Stimulated activated naive CD4-positive, alpha-beta T cell (primary cell): Measurements from ENCODE around the gene RABL6.
"Not testable (repeated sequence)": the region's sequence is repeated elsewhere in the genome, so short reads cannot be mapped to it uniquely, and the experiment has no call there.

Experiments used
- DNase-seq, 6 experiments: peaks; one replicate each; lab custom pipeline; 2025; lab: John Stamatoyannopoulos, UW

The RABL6 gene

DNA sequence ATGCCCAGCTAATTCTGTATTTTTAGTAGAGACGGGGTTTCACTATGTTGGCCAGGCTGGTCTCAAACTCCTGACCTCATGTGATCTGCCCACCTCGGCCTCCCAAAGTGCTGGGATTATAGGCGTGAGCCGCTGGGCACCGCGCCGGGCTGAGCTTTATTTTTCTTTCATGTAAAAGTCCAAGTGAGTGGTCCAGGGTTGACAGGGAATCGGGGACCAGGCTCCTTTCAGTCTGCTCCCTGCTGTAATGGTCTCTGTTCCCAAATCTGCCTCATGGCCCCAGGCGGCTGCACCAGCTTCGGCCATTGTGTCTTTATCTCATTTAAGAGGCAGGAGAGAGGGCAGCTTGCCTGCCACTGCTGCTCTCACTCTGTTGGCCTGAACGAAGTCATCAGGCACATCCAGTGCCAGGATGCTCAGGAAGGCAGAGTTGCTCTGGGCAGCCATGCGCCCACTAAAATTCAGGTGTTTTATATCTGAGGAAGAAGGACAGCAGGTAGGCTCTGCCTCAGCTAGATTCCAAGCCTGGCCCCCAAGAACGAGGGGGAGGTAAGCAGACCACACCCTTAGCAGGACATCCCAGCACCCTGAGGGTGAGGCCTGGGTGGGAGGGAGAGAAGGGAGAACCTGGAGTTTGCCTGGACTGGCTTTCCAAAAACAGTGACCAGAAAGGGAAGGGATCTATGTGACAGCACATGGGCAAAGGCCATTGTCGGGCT is 13.3 kb upstream of the RABL6 start:
- DNase-seq: no peak

GRCh38 chr9:136795000-136795348 is 12.8 kb upstream of the RABL6 start:
- DNase-seq: no peak

GRCh38 chr9:136796238-136796774 is 11.4 kb upstream of the RABL6 start, which contains the start of gene CCDC183:
Gene CCDC183 (plus strand): TSS chr9:136796338. CDS start chr9:136796398, 60 bp downstream.
- DNase-seq: peak in 1 of 6 experiments; percentile 13

- not testable (repeated sequence) for DNase-seq
Measured at GRCh38 chr9:136796775-136797347, 10.9 kb upstream of the RABL6 start.

- DNase-seq: no peak
Measured at GRCh38 chr9:136798708-136799078, 9.1 kb upstream of the RABL6 start.

DNA sequence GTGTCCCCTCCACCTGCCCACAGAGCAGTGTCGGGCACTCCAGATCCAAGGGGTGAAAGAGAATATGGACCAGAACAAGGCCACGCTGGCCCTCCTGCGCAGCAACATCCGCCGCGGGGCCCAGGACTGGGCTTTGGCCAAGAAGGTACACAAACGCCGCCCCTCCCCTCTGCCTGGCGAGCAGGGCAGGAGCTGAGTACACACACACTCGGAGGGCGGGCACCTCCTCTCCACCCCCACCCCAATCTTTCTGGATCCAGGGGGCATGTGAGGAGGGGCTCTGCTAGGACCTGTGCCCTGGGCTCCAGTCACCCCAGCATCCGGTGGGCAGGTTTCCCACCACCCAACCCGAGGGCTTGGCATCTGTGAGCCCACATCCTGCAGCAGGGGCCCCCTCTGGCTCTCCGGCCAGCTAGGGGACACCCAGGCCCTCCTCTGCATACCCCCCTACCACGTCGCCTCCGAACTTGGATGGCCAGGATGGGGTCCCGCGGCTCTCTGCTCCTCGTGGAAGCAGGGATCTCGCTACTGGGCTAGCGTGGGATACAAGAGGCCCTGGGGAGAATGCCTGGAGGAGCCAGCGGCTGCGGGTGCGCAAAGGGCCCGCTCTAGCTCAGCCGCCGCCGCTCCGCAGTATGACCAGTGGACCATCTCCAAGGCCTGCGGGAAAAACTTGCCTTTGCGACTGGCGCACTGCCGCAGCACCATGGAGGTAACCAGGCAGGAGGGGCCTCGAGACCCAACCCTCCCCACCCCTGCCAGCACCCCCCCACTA is 8.5 kb upstream of the RABL6 start:
- no peak for DNase-seq

GRCh38 chr9:136799854-136800657 is 7.7 kb upstream of the RABL6 start:
- DNase-seq: peak; percentile 76 to 95 (median 89)

GRCh38 chr9:136802321-136802720 is 5.4 kb upstream of the RABL6 start:
- DNase-seq: no peak

DNA sequence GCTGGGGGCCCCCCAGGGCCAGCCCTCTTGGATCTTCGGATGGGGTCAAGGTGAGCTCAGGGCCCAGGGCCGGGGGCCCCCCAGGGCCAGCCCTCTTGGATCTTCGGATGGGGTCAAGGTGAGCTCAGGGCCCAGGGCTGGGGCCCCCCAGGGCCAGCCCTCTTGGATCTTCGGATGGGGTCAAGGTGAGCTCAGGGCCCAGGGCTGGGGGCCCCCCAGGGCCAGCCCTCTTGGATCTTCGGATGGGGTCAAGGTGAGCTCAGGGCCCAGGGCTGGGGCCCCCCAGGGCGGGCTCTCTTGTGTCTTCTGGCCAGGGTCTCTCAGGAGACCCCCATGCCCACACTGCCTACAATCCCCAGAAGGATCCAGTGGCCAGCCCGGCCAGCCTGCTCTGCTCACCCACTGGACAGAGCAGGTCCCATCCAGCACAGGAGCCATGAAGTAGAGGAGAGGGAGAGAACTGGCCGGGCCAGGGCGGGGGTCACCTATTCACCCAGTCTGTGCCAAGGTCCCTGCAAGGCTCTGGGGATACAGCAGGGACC is 4.7 kb upstream of the RABL6 start:
- DNase-seq: not testable (repeated sequence)

DNA sequence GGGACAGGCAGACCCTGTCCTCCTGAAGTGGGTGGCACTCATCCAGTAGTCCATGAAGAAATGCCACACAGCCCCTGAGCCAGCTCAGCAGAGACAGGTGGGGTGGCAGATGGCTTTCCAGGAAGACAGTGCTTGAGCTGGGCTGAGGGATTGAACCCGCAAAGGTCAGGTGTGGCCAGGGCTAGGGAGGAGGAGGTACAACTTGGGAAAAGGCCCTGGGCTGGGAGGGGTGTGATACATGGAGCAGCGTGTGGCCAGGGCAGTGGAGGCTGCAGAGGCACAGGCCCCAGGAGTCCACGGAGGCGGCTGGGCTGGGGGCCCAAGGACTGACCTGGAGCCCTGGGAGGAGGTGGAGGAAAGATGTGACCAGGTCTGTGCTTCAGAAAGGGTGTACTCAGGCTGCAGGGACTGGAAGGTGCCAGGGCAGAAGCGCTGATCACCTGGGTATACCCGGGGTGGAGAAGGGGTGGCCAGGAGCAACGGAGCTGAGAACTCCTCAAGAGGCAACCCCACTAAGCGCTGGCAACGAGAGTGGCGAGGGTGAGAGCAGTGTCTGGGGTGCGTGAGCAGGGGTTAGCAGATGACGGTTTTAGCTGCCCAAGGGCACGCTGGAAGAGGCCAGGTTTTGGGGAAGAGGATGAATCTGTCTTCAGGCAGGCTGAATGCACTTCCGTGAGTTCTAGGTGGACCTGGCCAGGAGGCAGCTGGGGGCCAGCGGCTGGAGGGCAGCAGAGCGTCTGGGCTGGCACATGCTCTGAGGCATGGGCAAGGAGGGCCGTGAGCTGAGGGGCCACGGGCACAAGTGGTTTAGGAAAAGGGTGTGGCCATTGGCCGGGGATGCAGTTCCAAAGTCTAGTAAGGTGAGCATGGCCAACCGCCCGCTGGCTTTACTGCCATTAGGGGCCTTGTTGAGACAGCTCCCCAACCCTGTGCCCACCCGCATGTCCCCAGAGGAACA is 3.9 kb upstream of the RABL6 start:
- DNase-seq: no peak

DNA sequence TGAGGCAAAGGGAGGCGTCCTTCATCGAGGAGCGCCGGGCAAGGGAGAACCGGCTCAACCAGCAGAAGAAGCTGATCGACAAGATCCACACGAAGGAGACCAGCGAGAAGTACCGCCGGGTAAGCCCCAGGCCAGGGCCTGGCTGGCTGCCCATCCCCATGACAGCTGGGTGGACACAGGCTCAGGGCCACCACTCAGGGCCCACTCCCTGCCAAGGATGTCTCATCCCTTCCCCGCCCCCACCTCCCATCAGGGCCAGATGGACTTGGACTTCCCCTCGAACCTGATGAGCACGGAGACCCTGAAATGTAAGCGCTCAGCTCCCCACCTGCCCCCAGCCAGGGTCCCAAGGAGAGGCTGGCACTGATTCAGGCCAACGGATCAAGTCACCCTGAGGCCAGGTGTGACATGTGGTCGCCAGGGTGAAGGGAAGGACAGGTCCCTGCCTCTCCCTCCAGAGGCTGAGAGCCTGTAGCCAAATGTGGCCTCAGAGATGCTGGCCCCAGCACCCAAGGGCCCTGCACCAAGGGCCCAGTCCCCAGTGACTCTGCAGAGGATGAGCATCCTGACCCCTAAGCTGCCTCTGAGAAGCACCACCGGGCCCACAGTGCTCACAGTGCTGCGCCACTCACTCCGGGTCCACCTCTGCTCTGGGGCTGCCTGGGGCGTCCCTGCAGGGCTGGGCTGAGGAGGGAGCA is 3.1 kb upstream of the RABL6 start:
- no peak for DNase-seq

- no peak for DNase-seq
Measured at GRCh38 chr9:136805207-136805740, 2.5 kb upstream of the RABL6 start.

GRCh38 chr9:136806067-136806466 is 1.7 kb upstream of the RABL6 start:
- DNase-seq: no peak

GRCh38 chr9:136806631-136807201 is 1.0 kb upstream of the RABL6 start:
- no peak for DNase-seq

DNA sequence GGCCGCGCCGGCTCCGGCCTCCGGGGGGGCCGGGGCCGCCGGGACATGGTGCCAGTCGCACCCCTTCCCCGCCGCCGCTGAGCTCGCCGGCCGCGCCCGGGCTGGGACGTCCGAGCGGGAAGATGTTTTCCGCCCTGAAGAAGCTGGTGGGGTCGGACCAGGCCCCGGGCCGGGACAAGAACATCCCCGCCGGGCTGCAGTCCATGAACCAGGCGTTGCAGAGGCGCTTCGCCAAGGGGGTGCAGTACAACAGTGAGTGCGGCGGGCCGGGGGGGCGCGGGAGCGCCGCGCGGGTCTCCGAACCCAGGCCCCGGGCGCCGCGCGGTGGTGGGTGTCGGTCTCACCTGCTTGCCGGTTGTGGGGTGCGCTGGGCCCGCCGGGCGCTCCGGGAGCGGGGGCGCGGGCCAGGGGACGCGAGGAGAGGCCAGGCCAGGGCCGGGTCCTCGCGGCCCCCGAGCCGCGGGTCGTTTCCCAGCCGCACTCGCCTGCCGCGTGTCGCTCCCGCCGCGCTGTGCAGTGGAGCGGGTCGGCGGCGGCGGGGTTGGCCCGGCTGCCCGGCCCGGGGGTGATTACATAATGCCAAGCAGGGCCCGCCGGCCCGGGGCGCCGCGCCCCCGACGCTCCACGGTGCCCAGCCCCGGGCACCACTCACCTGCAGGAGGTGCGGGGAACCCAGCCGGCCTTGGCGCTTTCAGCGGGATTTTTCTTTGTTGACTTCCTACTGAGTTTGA is 492 bp downstream of the RABL6 start:
- peak; percentile 17 to 78 (median 46) for DNase-seq

DNA sequence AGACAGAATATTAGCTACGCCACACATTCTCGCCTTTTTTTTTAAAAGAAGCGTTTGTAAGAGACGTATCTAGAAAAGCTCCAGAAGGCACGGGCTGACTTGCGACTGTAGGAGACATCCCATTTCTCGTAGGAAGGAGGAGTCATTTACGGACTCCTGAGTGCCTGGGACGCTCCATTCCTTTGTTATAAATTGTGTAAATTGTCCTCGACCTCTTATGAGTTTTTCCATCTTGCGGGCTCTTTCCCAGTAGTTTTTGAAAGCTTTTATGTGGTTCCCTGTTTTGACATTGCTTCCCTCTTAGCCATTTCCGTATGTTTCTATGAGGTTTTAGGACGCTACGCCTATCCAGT is 1.0 kb downstream of the RABL6 start:
- DNase-seq: no peak

- no peak for DNase-seq
Measured at GRCh38 chr9:136814725-136815421, 7.1 kb downstream of the RABL6 start.

GRCh38 chr9:136815422-136815782 is 7.7 kb downstream of the RABL6 start:
- DNase-seq: no peak
